CD4-positive, alpha-beta T cell treated with Interleukin-4 for 4 hours (primary cell): ENCODE data around the gene PLXND1.
A peak's percentile ranks its signal among the peaks of the same experiment; 100 is the strongest.

Experiments
- DNase-seq: peaks from one replicate; pipeline ENCODE4 v3.0.0-alpha.2; 2020

Gene PLXND1

GRCh38 chr3:129581623-129582022 is 24.9 kb downstream of the PLXND1 start:
- DNase-seq = no peak

- DNase-seq = no peak
These were observed 26.5 kb downstream of the PLXND1 start for GRCh38 chr3:129579991-129580390.

GRCh38 chr3:129577925-129578786 is 28.3 kb downstream of the PLXND1 start:
- DNase-seq = no peak

- DNase-seq = no peak
These were observed 29.1 kb downstream of the PLXND1 start for GRCh38 chr3:129577366-129577765.

GRCh38 chr3:129576514-129577352 is 29.7 kb downstream of the PLXND1 start:
- peak; percentile 83 for DNase-seq

- DNase-seq = no peak
These were observed 30.5 kb downstream of the PLXND1 start for GRCh38 chr3:129575997-129576384.

GRCh38 chr3:129575233-129575996 is 31.1 kb downstream of the PLXND1 start:
- no peak for DNase-seq

GRCh38 chr3:129574206-129574605 is 32.3 kb downstream of the PLXND1 start:
- DNase-seq = no peak

GRCh38 chr3:129573493-129573892 is 33.0 kb downstream of the PLXND1 start:
- no peak for DNase-seq

- DNase-seq = no peak
These were observed 33.9 kb downstream of the PLXND1 start for GRCh38 chr3:129572603-129573002.

- no peak for DNase-seq
These were observed 34.6 kb downstream of the PLXND1 start for GRCh38 chr3:129571605-129572547.

GRCh38 chr3:129569856-129570255 is 36.6 kb downstream of the PLXND1 start:
- DNase-seq = no peak

GRCh38 chr3:129567939-129568338 is 38.5 kb downstream of the PLXND1 start:
- DNase-seq = no peak

- DNase-seq = no peak
These were observed 39.2 kb downstream of the PLXND1 start for GRCh38 chr3:129567176-129567705.

GRCh38 chr3:129565902-129566301 is 40.6 kb downstream of the PLXND1 start:
- DNase-seq = no peak

GRCh38 chr3:129564981-129565644 is 41.4 kb downstream of the PLXND1 start:
- no peak for DNase-seq

- no peak for DNase-seq
These were observed 42.5 kb downstream of the PLXND1 start for GRCh38 chr3:129563850-129564535.

- DNase-seq = no peak
These were observed 43.1 kb downstream of the PLXND1 start for GRCh38 chr3:129563332-129563731.

- no peak for DNase-seq
These were observed 43.7 kb downstream of the PLXND1 start for GRCh38 chr3:129562803-129563202.

- no peak for DNase-seq
These were observed 44.7 kb downstream of the PLXND1 start for GRCh38 chr3:129561619-129562248.
